ENCODE results near the gene TBP. TPM values are rescaled to one million over a fixed set of nuclear protein-coding genes. Genes with fewer than 3 reads are reported as not detected.

Gene TBP
- total RNA-seq, 6 experiments from 2014 or later = 5.3 to 9.1 (median 5.9) TPM

DNA sequence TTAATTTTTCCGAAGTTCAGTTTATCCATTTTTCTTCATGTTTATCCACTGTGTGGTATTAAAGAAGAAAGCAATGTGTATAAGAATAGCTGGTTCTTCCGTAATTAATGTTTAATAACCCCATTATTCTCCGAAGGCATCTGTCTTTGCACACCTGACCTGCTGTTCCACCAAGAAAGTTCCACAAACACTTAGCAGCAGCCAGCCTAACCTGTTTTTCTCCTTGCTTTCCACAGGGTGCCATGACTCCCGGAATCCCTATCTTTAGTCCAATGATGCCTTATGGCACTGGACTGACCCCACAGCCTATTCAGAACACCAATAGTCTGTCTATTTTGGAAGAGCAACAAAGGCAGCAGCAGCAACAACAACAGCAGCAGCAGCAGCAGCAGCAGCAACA, 7.4 kb downstream of the TBP start:
- Histone ChIP-seq H3K36me3 (peaks cover 0 to 59% (median 9%) of the 10 kb centered on the region in 4 donors), H3K4me3 (no peak overlapping the region), H3K27me3 (no peaks in the 10 kb centered on the region), H3K27ac (no peak overlapping the region), H3K9me3 (no peaks in the 10 kb centered on the region), H3K4me1 (no peaks in the 10 kb centered on the region)
- no peak for ATAC-seq
- intact Hi-C loops (cut with DNase I) = no loop called here
- no peak for DNase-seq
- TF ChIP-seq, protein P1, sequence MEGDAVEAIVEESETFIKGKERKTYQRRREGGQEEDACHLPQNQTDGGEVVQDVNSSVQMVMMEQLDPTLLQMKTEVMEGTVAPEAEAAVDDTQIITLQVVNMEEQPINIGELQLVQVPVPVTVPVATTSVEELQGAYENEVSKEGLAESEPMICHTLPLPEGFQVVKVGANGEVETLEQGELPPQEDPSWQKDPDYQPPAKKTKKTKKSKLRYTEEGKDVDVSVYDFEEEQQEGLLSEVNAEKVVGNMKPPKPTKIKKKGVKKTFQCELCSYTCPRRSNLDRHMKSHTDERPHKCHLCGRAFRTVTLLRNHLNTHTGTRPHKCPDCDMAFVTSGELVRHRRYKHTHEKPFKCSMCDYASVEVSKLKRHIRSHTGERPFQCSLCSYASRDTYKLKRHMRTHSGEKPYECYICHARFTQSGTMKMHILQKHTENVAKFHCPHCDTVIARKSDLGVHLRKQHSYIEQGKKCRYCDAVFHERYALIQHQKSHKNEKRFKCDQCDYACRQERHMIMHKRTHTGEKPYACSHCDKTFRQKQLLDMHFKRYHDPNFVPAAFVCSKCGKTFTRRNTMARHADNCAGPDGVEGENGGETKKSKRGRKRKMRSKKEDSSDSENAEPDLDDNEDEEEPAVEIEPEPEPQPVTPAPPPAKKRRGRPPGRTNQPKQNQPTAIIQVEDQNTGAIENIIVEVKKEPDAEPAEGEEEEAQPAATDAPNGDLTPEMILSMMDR (IDR thresholded peaks at IDR 0.05) = no peak
- TF ChIP-seq POLR2A (IDR thresholded peaks at IDR 0.05) = no peak
- 93% methylated on average over 4 of the region's 4 CpGs for WGBS (ENCODE audit: insufficient coverage, low coverage, low lambda C conversion rate, missing lambda C conversion rate)

DNA sequence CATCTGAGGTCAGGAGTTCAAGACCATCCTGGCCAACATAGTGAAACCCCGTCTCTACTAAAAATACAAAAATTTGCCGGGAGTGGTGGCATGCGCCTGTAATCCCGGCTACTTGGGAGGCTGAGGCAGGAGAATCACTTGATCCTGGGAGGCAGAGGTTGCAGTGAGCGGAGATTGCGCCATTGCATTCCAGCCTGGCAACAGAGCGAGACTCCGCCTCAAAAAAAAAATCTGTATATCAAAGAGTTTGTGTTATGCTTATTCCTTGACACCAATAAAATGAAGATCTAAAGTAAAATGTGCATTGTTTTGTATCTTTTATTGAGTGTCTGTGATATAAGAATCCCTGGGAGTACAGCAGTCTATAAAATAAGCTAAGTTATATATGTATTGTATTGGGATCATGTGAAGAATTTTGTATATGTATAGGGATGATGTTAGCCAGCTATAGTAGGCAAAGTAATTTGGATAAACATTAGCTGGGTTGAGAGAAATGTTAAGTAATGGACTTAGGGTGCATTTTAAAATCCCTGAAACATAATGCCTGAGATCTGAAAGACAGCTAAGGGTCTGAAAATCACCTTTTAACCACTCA, 10.9 kb downstream of the TBP start:
- TF ChIP-seq, protein P1 (IDR thresholded peaks at IDR 0.05) = no peak
- no peak for TF ChIP-seq POLR2A (IDR thresholded peaks at IDR 0.05)
- ATAC-seq = no peak
- WGBS (ENCODE audit: insufficient coverage, low coverage, low lambda C conversion rate, missing lambda C conversion rate) = 92% methylated on average over 8 of the region's 8 CpGs

DNA sequence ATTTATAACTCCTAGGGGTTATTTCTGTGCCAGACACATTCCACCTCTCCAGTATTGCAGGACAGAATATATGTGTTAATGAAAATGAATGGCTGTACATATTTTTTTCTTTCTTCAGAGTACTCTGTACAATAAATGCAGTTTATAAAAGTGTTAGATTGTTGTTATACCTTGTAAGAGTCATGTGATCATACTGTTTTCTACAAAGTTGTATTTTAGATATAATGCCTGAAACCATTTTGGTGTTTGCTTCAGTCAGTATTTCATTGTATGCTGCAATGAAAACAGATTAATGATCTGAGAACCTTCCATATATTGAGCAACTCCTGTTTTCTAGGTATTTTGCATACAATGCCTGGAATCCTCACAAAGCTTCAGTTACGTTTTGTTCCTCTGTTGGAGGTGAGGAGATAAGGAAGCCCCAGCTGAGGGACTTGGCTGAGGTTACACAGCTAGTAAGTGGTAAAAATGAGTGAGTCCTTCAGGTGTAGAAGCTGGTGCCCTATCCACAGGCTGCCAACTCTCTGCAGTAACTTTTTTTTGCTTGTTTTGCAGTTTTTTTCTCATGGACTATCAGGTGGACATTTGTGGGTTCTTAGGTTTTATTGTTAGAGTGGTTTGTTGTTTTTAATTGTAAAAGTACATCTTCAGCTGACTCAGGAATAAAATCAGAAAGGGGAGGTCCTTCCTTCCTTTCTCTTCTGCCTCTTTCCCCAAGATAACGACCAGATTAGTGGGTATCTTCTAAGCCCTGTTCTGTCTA, 18.7 kb downstream of the TBP start:
- no peaks in the 10 kb centered on the region for H3K9me3 ChIP-seq
- H3K27me3 ChIP-seq = no peaks in the 10 kb centered on the region
- no peak overlapping the region for H3K4me3 ChIP-seq
- no peaks in the 10 kb centered on the region for H3K4me1 ChIP-seq
- no peak for TF ChIP-seq POLR2A (IDR thresholded peaks at IDR 0.05)
- TF ChIP-seq, protein P1 (IDR thresholded peaks at IDR 0.05) = no peak
- 68% methylated on average over 2 of the region's 2 CpGs for WGBS (ENCODE audit: insufficient coverage, low coverage, low lambda C conversion rate, missing lambda C conversion rate)
- ATAC-seq (no peak), DNase-seq (no peak)
- H3K36me3 ChIP-seq = peaks cover 0 to 64% (median 9%) of the 10 kb centered on the region in 4 donors
- intact Hi-C loops (cut with DNase I) = no loop called here
- H3K27ac ChIP-seq = no peak overlapping the region

More for the DNA sequence above, 10.9 kb downstream of the TBP start:
- H3K27ac ChIP-seq = no peak overlapping the region
- no peaks in the 10 kb centered on the region for H3K9me3 ChIP-seq
- H3K4me3 ChIP-seq = no peak overlapping the region
- intact Hi-C loops (cut with DNase I) = no loop called here
- H3K4me1 ChIP-seq = no peaks in the 10 kb centered on the region
- H3K36me3 ChIP-seq = peaks cover 0 to 68% (median 15%) of the 10 kb centered on the region in 4 donors
- no peak for DNase-seq
- H3K27me3 ChIP-seq = no peaks in the 10 kb centered on the region

DNA sequence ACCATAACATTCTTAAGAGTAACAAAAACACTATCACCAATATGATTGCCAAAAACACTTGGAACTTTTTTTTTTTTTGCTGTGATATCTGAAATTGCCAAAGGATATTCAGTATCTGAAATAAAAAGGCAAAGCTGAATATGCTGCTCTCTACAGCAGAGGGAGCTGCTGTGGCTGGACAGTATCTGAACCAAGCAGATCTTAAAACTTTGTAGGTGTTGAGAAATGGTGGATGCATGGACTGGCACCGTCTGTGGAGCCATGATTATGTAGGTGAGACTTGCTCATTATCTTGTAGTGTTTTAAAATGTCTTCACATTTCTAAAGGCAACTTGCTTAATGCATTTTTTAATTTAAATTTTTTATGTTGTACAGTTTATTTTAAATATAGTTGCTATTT, 21.1 kb downstream of the TBP start:
- Histone ChIP-seq H3K4me1 (no peaks in the 10 kb centered on the region), H3K9me3 (no peaks in the 10 kb centered on the region), H3K27ac (no peak overlapping the region), H3K4me3 (no peak overlapping the region), H3K27me3 (no peaks in the 10 kb centered on the region), H3K36me3 (peaks cover 0 to 63% (median 6%) of the 10 kb centered on the region in 4 donors)
- TF ChIP-seq POLR2A (IDR thresholded peaks at IDR 0.05) = no peak
- TF ChIP-seq, protein P1 (IDR thresholded peaks at IDR 0.05) = peak in 1 of 4 donors; percentile 8
- ATAC-seq (no peak), DNase-seq (no peak)
- intact Hi-C loops (cut with DNase I) = no loop called here
- 94% methylated on average over 1 of the region's 1 CpG for WGBS (ENCODE audit: insufficient coverage, low coverage, low lambda C conversion rate, missing lambda C conversion rate)
